ENCODE results near the gene OVCA2.

OVCA2 gene

DNA sequence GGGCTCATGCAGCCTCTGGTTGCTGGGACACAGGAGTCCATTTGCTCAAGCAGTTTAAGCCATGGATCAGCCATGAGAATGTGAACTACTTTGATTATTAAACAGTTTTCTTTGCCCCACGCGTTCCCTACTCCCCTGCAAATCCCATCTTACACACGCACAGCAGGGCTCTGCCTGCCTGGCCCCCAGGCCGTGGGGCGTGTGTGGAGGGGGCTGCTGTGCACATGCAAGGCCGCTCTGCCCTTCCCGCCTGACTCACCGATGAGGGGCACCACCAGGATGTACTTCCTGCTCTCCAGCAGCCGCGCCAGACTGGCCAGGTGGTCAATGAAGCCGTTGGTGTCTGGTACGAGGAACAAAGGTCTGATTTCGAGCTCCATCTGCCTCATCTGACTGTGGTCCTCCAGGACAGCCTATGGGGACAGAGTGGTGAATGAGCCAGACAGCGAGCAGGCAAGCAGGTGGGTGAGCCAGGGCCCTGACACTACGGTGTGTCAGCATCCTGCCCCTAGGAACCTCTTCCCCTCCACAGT lies 26.8 kb downstream of the OVCA2 start:
- Histone ChIP-seq H3K9ac (ENCODE audit: low read length) (no peak overlapping the region), H4K20me1 (ENCODE audit: low read depth, low read length) (no peaks in the 10 kb centered on the region), H3K9me2 (replicated peaks; ENCODE audit: insufficient read depth, low read length) (no peaks in the 10 kb centered on the region), H3K27ac (ENCODE audit: low read depth, low read length) (no peak overlapping the region), H3F3A (ENCODE audit: insufficient read depth) (no peaks in the 10 kb centered on the region), H3K9me3 (ENCODE audit: insufficient read depth, low read length) (no peaks in the 10 kb centered on the region), H3K36me3 (ENCODE audit: low read length) (no peaks in the 10 kb centered on the region), H3K4me3 (ENCODE audit: insufficient read depth, low read length, poor library complexity, severe bottlenecking) (no peak overlapping the region), H2AFZ (ENCODE audit: low read depth, low read length, severe bottlenecking) (no peak overlapping the region), H3K27me3 (ENCODE audit: low read length) (no peaks in the 10 kb centered on the region), H3K79me2 (ENCODE audit: insufficient read depth, low read length) (no peaks in the 10 kb centered on the region), H3K4me2 (ENCODE audit: low read depth, low read length, poor library complexity, severe bottlenecking) (no peak overlapping the region)
- TF ChIP-seq EZH2phosphoT487 (conservative IDR thresholded peaks at IDR 0.05; ENCODE audit: low read length): no peak
- TF ChIP-seq, protein P1, sequence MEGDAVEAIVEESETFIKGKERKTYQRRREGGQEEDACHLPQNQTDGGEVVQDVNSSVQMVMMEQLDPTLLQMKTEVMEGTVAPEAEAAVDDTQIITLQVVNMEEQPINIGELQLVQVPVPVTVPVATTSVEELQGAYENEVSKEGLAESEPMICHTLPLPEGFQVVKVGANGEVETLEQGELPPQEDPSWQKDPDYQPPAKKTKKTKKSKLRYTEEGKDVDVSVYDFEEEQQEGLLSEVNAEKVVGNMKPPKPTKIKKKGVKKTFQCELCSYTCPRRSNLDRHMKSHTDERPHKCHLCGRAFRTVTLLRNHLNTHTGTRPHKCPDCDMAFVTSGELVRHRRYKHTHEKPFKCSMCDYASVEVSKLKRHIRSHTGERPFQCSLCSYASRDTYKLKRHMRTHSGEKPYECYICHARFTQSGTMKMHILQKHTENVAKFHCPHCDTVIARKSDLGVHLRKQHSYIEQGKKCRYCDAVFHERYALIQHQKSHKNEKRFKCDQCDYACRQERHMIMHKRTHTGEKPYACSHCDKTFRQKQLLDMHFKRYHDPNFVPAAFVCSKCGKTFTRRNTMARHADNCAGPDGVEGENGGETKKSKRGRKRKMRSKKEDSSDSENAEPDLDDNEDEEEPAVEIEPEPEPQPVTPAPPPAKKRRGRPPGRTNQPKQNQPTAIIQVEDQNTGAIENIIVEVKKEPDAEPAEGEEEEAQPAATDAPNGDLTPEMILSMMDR (IDR thresholded peaks at IDR 0.05; ENCODE audit: insufficient read depth, low read length, poor library complexity, severe bottlenecking): no peak

DNA sequence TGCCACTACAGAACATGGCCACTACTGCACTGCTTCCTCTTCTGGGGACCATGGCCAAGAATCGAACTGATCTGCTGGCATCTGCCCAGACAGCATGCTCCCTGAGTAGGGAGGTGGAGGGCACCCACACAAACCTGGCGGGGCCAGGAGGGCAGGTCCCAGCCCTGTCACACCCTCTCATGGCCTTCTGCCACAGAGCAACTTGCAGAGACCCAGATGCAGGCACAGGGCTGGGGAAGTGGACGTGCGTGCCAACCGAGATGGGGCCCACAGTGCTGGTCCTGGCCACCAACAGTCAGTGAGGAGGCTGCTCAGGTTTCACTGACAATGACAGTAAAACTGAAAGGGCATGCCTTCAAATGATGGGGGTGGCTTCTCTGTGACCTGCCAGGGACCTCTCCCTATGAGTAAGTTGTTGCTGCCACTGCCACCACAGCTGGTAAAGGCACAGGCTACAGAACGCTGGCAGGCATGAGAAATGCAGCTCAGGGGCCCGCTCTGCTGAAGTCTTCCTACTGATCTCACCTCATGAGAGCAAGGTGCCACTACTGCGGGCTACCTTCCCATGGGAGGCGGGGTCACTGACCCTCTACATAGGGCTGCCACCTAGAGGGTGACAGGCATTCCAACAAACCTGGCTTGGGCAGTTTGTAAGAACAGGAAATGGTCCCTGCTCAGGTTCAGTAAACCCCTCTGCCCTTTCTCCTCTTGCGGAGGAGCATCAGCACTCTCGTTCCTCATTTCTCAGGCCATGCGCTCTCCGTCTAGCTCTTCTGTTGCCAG lies 28.6 kb downstream of the OVCA2 start:
- Histone ChIP-seq H3K9me2 (replicated peaks; ENCODE audit: insufficient read depth, low read length) (no peaks in the 10 kb centered on the region), H3K27me3 (ENCODE audit: low read length) (no peaks in the 10 kb centered on the region), H3K9me3 (ENCODE audit: insufficient read depth, low read length) (no peaks in the 10 kb centered on the region), H3K36me3 (ENCODE audit: low read length) (no peaks in the 10 kb centered on the region), H3K9ac (ENCODE audit: low read length) (no peak overlapping the region), H3K27ac (ENCODE audit: low read depth, low read length) (no peak overlapping the region), H3K4me3 (ENCODE audit: insufficient read depth, low read length, poor library complexity, severe bottlenecking) (no peak overlapping the region), H4K20me1 (ENCODE audit: low read depth, low read length) (no peaks in the 10 kb centered on the region), H3K79me2 (ENCODE audit: insufficient read depth, low read length) (no peaks in the 10 kb centered on the region), H3F3A (ENCODE audit: insufficient read depth) (no peaks in the 10 kb centered on the region), H2AFZ (ENCODE audit: low read depth, low read length, severe bottlenecking) (no peak overlapping the region), H3K4me2 (ENCODE audit: low read depth, low read length, poor library complexity, severe bottlenecking) (no peak overlapping the region)
- TF ChIP-seq EZH2phosphoT487 (conservative IDR thresholded peaks at IDR 0.05; ENCODE audit: low read length): no peak
- TF ChIP-seq, protein P1 (IDR thresholded peaks at IDR 0.05; ENCODE audit: insufficient read depth, low read length, poor library complexity, severe bottlenecking): no peak

DNA sequence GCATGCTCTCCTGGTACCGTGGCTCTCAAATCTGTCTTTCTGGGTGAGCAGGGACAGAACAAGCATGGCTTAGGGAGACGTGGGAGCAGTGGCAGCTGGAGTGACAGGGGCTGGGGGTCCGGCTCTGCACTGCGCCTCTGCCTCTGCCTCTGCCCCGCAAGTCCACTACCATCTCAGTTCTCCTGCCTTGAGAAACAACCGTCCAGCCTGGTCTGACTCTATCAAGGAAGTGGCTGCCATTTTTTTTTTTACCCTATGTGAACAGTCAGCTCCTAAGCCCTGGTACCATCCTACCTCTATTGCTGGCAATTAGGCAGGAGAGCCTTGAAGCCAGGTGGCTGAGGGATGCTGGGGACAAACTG lies 29.2 kb downstream of the OVCA2 start:
- Histone ChIP-seq H3K79me2 (ENCODE audit: insufficient read depth, low read length) (no peaks in the 10 kb centered on the region), H3K9ac (ENCODE audit: low read length) (no peak overlapping the region), H3K9me3 (ENCODE audit: insufficient read depth, low read length) (no peaks in the 10 kb centered on the region), H3K27ac (ENCODE audit: low read depth, low read length) (no peak overlapping the region), H3K36me3 (ENCODE audit: low read length) (no peaks in the 10 kb centered on the region), H3K4me2 (ENCODE audit: low read depth, low read length, poor library complexity, severe bottlenecking) (no peak overlapping the region), H3F3A (ENCODE audit: insufficient read depth) (no peaks in the 10 kb centered on the region), H4K20me1 (ENCODE audit: low read depth, low read length) (no peaks in the 10 kb centered on the region), H3K27me3 (ENCODE audit: low read length) (no peaks in the 10 kb centered on the region), H2AFZ (ENCODE audit: low read depth, low read length, severe bottlenecking) (no peak overlapping the region), H3K4me3 (ENCODE audit: insufficient read depth, low read length, poor library complexity, severe bottlenecking) (no peak overlapping the region), H3K9me2 (replicated peaks; ENCODE audit: insufficient read depth, low read length) (no peaks in the 10 kb centered on the region)
- TF ChIP-seq, protein P1 (IDR thresholded peaks at IDR 0.05; ENCODE audit: insufficient read depth, low read length, poor library complexity, severe bottlenecking): no peak
- TF ChIP-seq EZH2phosphoT487 (conservative IDR thresholded peaks at IDR 0.05; ENCODE audit: low read length): no peak

Data from SU-DHL-6 (cell line).